DND-41 (cell line): ENCODE results near the gene CAMK2A.
"Not testable (repeated sequence)": the region's sequence is repeated elsewhere in the genome, so short reads cannot be mapped to it uniquely, and the experiment has no call there.

Experiments
- ATAC-seq: fragments of 200-7000 bp; cut with Tn5 transposase; 3 replicates; pipeline ENCODE4 v1.9.1; 2021; ENCODE audit warnings: low read depth; ENCODE audit not compliant: insufficient read depth
- DNase-seq: peaks from one replicate; pipeline ENCODE4 v3.0.0-alpha.2; 2020
- H2AFZ ChIP-seq: 2 replicates; pipeline ENCODE4 v1.6.0; 2012; ENCODE audit warnings: low read depth, low read length
- H3K27ac ChIP-seq: 2 replicates; pipeline ENCODE4 v1.5.1; 2012; ENCODE audit warnings: low read length, inconsistent platforms
- H3K27me3 ChIP-seq: fragments of 200-600 bp; sonication (generic); 2 replicates; pipeline ENCODE4 v1.6.0; 2012; ENCODE audit warnings: low read length, mild to moderate bottlenecking, inconsistent platforms; ENCODE audit not compliant: insufficient read depth, poor library complexity
- H3K36me3 ChIP-seq: 2 replicates; pipeline ENCODE4 v1.5.1; 2012; ENCODE audit warnings: low read length, inconsistent platforms; ENCODE audit not compliant: insufficient read depth
- H3K4me1 ChIP-seq: 2 replicates; pipeline ENCODE4 v1.5.1; 2012; ENCODE audit warnings: mild to moderate bottlenecking, low read length; ENCODE audit not compliant: insufficient read depth
- H3K4me2 ChIP-seq: 2 replicates; pipeline ENCODE4 v1.6.0; 2012; ENCODE audit warnings: mild to moderate bottlenecking, moderate library complexity, low read length, inconsistent platforms; ENCODE audit not compliant: insufficient read depth
- H3K4me3 ChIP-seq, 2 experiments: fragments of 200-600 bp in 1 of 2; shearing (Covaris generic) in 1 of 2; 2 replicates each; pipeline ENCODE4 v1.5.1; 2012 to 2016; ENCODE audit warnings: inconsistent platforms in 2 of 2, low read length in 2 of 2, mild to moderate bottlenecking in 2 of 2, low read depth in 1 of 2, moderate library complexity in 1 of 2
- H3K79me2 ChIP-seq: 2 replicates; pipeline ENCODE4 v1.6.0; 2012; ENCODE audit warnings: low read length, inconsistent platforms; ENCODE audit not compliant: insufficient read depth
- H3K9ac ChIP-seq: 2 replicates; pipeline ENCODE4 v1.6.0; 2012; ENCODE audit warnings: low read depth, mild to moderate bottlenecking, inconsistent platforms, low read length, moderate library complexity
- H3K9me3 ChIP-seq: 2 replicates; pipeline ENCODE4 v1.5.1; 2012; ENCODE audit warnings: low read length, moderate library complexity, mild to moderate bottlenecking, inconsistent platforms; ENCODE audit not compliant: insufficient read depth, severe bottlenecking
- H4K20me1 ChIP-seq: 2 replicates; pipeline ENCODE4 v1.6.0; 2012; ENCODE audit warnings: low read length; ENCODE audit not compliant: insufficient read depth
- CTCF ChIP-seq: IDR thresholded peaks from 2 replicates; pipeline ENCODE4 v1.5.1; 2012; ENCODE audit warnings: borderline replicate concordance, low read length, moderate library complexity, mild to moderate bottlenecking; ENCODE audit not compliant: poor library complexity, severe bottlenecking; ENCODE audit errors: extremely low read depth
- EZH2 ChIP-seq: IDR thresholded peaks from 3 replicates; pipeline ENCODE4 v1.6.1; 2012; ENCODE audit warnings: borderline replicate concordance, low read depth, mild to moderate bottlenecking, moderate library complexity, low read length, inconsistent platforms; ENCODE audit not compliant: severe bottlenecking

The CAMK2A gene

GRCh38 chr5:150251504-150251903, 38.1 kb downstream of the CAMK2A start:
- TF ChIP-seq EZH2 (no peak), CTCF (no peak)
- no peaks in the 10 kb centered on the region for H3K79me2 ChIP-seq
- H3K27ac ChIP-seq: no peak overlapping the region
- no peaks in the 10 kb centered on the region for H3K9me3 ChIP-seq
- no peak overlapping the region for H3K4me2 ChIP-seq
- H3K4me3 ChIP-seq: no peak overlapping the region
- no peak overlapping the region for H2AFZ ChIP-seq
- H3K27me3 ChIP-seq: peaks cover 13% of the 10 kb centered on the region
- ATAC-seq (no peak), DNase-seq (no peak)
- no peaks in the 10 kb centered on the region; the same call in 1 of the 2 replicates for H4K20me1 ChIP-seq
- no peaks in the 10 kb centered on the region for H3K4me1 ChIP-seq
- H3K9ac ChIP-seq: no peak overlapping the region
- H3K36me3 ChIP-seq: no peaks in the 10 kb centered on the region

- no peak overlapping the region for H3K27ac ChIP-seq
- no peak for ATAC-seq
- TF ChIP-seq CTCF (no peak), EZH2 (no peak)
- no peak for DNase-seq
- H3K4me2 ChIP-seq: no peak overlapping the region
- no peaks in the 10 kb centered on the region for H3K79me2 ChIP-seq
- H3K27me3 ChIP-seq: peaks cover 13% of the 10 kb centered on the region
- H4K20me1 ChIP-seq: no peaks in the 10 kb centered on the region
- no peak overlapping the region for H3K4me3 ChIP-seq
- H3K4me1 ChIP-seq: no peaks in the 10 kb centered on the region
- no peaks in the 10 kb centered on the region for H3K36me3 ChIP-seq
- no peak overlapping the region for H2AFZ ChIP-seq
- H3K9me3 ChIP-seq: no peaks in the 10 kb centered on the region
- H3K9ac ChIP-seq: no peak overlapping the region
These were observed 39.8 kb downstream of the CAMK2A start for GRCh38 chr5:150249744-150250143.

- TF ChIP-seq CTCF: no peak
- TF ChIP-seq EZH2: no peak
- H3K9me3 ChIP-seq: no peaks in the 10 kb centered on the region
- H3K4me2 ChIP-seq: no peak overlapping the region
- peaks cover 13% of the 10 kb centered on the region for H3K27me3 ChIP-seq
- no peaks in the 10 kb centered on the region for H3K36me3 ChIP-seq
- H2AFZ ChIP-seq: no peak overlapping the region
- no peaks in the 10 kb centered on the region for H3K79me2 ChIP-seq
- no peak for ATAC-seq
- H3K27ac ChIP-seq: no peak overlapping the region
- H3K4me1 ChIP-seq: no peaks in the 10 kb centered on the region
- H3K4me3 ChIP-seq: no peak overlapping the region
- no peak for DNase-seq
- H3K9ac ChIP-seq: no peak overlapping the region
- H4K20me1 ChIP-seq: no peaks in the 10 kb centered on the region
These were observed 40.6 kb downstream of the CAMK2A start for GRCh38 chr5:150248946-150249345.

GRCh38 chr5:150248493-150248892, 41.1 kb downstream of the CAMK2A start:
- H2AFZ ChIP-seq, ATAC-seq, H3K4me2 ChIP-seq, H3K27ac ChIP-seq, H4K20me1 ChIP-seq, H3K36me3 ChIP-seq, DNase-seq, H3K9me3 ChIP-seq, H3K4me3 ChIP-seq, H3K9ac ChIP-seq, H3K4me1 ChIP-seq, H3K79me2 ChIP-seq: not testable (repeated sequence)
- H3K27me3 ChIP-seq: peaks cover 11% of the 10 kb centered on the region
